Activated gamma-delta T cell treated with anti-CD3 and anti-CD28 coated beads, Interleukin-2, amount 50 U/mL, for 16 hours (primary cell): Measurements from ENCODE around the gene TTLL11.
"Not testable (repeated sequence)": the region's sequence is repeated elsewhere in the genome, so short reads cannot be mapped to it uniquely, and the experiment has no call there.

Experiments used
- DNase-seq: peaks from one replicate; pipeline ENCODE4 v3.0.0-alpha.2; 2020; ENCODE audit warnings: low read depth

Gene TTLL11

DNA sequence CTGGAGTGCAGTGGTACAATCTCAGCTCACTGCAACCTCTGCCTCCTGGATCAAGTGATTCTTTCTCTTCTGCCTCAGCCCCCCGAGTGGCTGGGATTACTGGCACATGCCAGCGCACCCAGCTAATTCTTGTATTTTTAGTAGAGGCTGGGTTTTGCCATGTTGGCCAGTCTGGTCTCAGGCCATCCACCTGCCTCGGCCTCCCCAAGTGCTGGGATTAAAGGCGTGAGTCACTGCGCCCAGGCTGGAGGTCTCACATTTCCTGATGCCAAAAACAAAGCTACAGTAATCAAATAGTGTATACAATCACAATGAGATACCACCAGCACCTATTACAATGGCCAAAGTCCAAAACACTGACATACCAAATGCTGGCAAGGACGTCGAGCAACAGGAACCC is 51.1 kb downstream of the TTLL11 start:
- DNase-seq: no peak

DNA sequence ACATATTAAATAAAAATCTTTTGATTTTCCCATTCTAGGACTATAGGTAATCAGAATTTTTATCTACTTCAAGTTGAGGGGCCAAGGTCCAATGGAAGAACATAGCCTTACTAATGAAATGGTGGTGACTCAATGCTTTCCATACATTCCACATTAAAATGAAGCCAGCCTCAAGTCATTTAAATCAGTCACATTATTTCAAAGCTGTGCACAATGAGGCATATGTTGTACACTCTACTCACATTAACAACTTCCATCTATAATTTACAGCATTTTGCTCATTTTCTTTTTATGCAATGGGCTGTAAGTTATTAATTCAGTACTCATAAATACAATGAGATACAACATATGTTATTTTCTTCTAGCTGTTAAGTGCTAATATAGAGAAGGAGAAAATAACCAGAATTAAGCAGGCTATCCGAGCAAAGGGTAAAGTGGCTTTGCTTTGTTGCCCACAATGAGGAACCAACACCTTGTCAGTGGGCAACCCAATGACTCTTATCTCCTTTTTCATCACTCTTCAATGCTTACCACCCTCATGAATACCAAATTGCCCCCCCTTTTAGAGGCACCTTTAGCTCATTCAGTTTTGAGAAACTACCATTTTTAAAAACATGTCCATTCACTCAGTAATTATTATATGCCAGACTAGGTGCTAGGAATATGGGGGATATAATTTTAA is 52.4 kb downstream of the TTLL11 start:
- no peak for DNase-seq

DNA sequence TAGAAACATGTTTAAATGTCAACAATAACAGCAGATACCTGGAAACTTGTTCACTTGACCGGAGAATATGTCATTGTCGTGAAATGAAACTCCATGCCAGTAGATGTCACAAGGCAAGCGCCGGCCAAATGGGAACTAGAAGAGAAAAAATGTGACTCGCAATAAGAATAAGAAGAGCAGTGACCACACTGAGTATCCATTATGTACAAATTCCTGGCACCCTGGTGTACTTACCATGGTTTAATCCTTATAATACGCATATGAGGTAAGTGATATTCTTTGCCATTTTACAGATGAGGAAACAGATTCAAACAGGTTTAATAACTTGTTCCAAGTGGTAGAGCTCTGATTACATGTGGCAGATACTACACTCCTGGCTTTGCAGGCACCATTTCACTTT is 53.9 kb downstream of the TTLL11 start:
- DNase-seq: no peak

DNA sequence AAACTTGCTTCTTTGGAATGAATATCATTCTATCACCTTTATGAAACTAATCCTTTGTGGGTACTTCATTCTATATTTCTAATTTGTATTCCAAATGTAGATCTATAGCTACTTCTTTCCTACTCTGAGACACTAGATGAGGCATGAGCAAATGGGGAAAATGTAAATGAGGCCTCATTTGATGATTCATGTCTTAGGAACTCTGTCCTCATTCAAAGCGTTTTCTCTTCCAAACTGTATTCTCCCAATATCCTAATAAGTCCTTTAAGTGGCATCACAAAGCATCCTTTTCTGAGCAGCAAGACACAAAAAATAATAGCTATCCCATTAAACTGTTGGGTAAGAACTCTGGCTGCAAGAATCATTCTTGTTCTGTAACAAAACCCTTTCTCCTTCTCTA is 56.1 kb downstream of the TTLL11 start:
- no peak for DNase-seq

DNA sequence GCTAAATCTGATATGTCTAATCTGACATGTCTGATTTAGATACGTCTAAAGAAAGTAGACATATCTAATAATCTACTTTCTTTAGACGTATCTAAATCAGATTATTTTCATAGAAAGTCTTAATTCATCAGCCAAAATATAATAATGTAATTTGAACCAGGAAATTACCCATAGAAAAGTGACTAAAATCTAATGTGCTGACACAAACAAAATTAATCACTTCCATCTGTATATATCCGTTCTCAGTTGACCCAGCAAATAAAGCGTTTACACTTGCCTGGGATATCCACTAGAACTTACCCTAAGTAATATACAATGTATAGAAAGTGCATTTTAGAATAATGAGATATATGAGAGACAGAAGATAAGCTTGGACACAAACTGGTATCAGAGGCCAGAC is 56.7 kb downstream of the TTLL11 start:
- DNase-seq: no peak

DNA sequence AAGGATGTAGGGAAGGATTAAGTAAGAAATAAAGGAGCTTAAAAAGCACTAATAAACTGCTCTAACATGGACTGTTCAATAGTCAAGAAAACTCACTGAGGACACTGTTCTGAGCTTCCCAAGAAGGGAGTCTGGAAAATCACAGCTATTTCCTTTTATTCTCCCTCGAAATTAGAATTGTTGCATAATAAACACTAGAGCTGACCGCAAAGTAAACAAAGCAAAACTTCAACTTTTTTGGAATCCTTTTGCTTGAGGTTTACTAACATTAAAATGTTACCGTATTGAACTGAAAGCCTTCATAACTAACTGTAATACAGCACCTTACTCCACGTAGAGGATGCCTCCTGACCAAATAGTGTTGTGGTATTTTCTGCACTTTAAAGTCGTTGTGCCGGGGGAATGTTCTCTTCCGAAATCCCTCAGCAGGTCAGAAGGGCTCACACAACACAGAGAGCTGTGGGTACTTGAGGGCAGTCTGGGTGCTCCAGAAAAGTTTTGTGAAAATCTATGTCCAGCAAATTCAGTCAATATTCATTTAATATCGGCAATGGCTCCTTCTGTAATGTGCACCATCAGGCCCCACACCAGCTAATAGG is 59.2 kb downstream of the TTLL11 start:
- no peak for DNase-seq

DNA sequence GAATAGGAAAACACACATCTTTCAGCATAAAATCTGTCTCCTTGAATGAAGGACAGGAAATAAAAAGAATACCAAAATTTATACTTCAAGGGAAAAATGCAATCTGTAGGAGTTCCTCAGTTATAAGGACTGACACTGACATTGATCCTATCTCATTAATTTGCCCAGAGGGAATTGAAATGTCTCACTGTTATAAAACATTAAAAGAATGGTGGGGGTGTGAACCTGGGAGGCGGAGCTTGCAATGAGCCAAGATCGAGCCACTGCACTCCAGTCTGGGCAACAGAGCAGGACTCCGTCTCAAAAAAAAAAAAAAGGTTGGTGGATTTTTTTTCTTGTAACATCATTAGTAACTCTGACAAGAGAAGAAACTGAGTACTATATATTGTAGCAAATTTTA is 60.8 kb downstream of the TTLL11 start:
- no peak for DNase-seq

DNA sequence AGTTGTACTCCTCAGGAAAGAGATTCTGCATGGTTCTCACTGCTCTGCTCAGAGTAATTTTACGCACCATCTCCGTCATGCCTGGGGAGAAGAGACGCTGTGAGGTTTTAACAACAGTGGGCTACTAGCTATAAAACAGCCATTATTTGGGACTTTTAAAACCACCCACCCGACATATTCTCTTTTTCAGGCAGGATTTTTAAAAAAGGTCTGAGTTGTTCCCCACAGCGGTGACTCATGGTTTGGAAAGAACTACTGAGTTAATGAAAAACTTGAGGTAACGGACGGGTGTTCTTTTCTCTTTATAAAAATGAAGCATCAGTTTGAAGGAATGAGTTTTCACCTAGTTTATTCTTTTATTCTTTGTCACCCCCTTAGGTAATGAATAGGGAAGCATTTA is 61.3 kb downstream of the TTLL11 start:
- no peak for DNase-seq

DNA sequence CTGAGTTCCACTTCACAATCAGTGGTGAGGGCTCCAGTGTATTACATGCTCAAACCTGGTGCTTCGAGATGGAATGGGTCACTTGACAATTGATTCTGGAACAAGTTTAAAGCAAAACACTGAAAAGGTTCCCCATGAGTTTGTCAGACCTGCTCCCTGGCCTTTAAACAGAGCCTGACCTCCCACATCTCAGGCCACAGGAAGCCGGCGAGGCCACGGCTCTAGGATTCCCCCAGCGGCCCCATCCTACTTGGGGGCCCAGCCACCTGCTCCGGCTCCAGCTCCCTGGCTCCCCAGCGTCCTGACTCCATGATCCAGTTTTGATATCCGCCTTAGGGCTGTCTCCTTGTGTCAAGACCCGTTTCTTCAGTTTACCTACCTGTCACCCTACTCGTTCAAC is 62.0 kb downstream of the TTLL11 start:
- DNase-seq: no peak

DNA sequence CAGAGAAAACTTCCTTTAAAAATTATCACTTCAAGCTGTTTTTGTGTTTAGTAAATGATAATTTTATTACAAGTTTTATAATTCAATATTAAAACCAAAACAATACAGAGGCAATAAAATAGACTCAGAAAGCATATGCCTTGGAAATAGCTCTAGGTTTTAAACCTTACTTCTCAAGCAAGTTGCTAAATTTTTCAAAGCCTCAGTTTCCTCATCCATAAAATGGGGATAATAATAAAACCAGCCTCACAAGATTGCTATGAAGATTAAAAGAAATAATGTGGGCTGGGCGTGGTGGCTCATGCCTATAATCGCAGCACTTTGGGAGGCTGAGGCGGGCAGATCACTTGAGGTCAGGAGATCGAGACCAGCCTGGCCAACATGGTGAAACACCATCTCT is 62.8 kb downstream of the TTLL11 start:
- DNase-seq: no peak

DNA sequence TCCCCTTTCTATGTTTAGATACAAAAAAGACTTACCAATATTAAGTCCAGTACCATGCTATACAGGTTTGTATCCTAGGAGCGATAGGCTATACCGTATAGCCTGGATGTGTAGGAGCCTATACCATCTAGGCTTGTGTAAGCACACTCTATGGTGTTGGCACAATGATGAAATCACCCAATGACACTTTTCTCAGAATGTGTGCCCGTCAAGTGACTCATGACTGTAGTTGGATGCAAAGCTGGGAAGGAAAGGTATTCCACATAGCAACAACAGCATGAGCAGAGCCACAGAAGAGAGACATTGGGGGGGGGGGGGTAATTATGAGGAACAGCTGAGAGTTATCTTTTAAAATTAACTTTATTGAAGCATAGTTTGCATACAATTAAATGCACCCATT is 63.2 kb downstream of the TTLL11 start:
- DNase-seq: no peak

DNA sequence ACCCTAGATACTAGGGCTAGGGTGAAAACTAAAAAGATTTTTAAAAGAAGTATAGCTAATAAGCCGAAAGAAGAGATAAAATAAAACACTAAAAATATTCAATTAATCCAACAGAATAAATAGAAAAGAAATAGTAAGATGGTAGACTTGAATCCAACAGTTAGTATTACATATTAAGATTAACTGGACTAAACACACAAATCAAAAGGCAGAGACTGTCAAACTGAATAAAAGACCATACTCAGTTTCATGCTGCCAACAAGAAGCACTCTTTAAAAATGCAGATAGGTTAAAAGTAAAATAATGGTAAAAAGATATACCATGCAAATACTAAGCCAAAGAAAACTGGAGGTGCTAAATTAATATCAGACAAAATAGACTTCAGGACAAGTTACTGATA is 65.0 kb downstream of the TTLL11 start:
- no peak for DNase-seq

DNA sequence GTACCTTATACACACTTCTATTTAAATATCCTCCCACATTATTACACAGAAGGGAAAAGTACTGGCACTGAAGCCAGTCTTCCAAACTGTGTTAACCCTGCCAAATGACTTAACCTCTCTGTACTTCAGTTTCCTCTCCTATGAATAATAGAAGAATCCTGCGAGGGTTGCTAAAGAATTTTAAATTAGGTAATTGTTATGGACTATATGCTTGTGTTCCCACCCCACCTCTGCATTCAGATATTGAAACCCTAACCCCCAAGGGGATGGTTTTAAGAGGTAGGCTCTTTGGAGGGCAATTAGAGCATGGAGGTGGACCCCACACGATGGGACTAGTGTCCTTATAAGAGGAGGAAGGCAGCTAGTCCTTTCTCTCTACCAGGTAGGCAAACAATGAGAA is 72.7 kb downstream of the TTLL11 start:
- no peak for DNase-seq

DNA sequence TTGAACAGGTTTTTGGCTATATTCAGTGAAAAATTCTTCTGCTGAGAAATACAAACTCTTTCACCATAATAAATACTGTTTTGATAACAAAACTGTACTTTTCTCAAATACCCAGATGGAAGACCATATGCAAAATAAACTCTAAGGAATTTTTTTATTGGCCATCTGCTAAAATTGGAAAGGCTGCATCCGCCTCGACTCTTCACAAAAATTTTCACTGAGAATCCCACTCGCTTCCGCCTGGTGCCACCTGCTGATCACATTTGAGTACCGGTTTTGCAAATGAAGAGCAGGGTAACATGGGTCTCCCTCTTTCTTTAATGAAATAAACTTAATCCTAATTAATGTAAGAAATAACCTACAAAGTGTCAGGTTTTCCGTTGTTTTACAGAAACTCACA is 76.4 kb downstream of the TTLL11 start:
- no peak for DNase-seq

DNA sequence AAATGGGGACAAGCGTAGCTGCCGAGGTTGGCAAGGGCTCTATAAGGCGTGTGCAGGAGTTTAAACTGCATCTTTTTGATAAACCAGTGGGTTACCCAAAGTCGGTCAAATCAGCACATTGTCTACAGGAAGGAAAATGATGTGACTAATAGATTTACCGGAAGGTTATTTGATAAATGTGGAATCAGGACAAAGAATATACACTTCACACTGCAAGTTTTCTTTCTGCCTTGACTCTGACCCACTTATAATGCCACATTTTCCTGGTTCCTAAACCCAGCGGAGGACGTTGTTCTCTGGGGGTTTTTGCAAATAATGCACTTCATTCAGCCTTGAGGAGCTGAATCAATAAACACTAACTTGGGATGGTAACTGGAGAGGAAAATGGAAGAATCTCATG is 76.8 kb downstream of the TTLL11 start:
- no peak for DNase-seq

DNA sequence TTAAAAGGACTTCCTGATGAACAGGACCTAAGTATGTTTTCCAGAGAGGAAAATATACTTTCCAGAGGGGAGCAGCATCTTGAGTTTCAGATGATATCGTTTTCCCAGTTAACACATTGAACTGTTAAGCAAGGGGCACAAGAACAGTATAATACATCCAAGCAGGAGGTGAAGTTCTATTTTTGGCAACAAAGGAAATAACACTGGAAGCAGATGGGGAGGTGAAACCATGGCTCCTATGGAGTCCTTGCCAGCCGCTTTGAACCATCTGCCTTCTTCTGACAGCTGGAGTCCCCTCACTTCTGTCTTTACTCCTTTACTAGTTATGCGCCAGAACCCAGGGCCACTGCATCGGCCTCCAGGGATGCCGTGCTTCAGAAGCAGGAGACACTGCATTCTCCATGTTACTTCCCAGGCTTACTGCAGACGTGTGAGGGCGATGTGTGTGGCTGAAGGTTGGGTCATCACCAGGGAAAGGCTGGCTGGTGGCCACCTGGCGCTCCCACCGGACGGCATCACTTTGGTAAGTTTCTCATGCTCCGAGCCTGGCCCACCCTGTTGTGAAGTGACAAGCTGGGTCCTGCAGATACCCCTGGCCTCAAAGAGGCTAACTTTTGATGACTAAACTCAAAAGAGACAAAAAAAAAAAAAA is 77.8 kb downstream of the TTLL11 start:
- DNase-seq: no peak

DNA sequence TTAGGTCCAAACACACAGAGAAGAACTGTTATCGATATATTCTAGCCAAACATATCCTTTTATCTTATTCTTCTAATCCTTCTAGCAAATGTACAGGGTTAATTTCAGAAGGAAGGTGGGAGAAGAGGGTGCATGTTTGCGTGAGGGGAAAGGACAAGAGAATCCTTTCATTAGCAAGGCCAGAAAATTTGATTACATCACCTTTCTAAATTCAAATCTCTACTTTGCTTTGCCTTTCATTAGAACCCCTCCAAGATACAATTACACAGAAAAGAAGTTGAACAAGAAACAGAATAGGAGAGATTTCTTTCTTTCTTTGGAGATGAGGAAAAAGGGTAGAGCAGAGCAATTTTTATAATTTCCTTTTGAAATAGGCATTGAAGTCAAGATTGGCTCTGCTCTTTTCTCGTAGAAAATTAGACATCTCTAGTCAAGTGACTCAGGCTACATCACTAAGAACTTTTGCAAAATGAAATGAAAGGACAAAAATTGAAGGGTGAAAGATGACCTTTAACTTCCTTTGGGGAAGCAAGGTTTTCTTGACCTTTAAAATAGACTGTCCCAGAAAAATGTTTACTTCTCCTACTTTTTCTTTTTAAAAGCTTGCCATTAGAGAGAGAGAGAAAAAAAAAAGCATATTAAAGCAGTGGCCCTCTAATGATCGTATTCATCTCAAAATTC is 81.2 kb downstream of the TTLL11 start:
- no peak for DNase-seq

DNA sequence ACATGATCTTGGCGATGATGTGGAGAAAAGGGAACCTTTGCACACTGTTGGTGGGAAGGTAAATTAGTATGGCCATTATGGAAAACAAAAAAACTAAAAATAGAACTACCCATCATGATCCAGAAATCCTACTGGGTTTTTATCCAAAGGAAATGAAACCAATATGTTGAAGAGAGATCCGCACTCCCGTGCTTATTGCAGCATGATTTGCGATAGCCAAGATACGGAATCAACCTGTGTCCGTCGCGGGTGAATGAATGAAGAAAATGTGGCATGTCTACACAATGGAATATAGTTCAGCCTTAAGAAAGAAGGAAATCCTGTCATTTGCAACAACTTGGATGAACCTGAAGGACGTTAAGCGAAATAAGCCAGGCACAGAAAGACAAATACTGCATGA is 84.5 kb downstream of the TTLL11 start:
- no peak for DNase-seq

DNA sequence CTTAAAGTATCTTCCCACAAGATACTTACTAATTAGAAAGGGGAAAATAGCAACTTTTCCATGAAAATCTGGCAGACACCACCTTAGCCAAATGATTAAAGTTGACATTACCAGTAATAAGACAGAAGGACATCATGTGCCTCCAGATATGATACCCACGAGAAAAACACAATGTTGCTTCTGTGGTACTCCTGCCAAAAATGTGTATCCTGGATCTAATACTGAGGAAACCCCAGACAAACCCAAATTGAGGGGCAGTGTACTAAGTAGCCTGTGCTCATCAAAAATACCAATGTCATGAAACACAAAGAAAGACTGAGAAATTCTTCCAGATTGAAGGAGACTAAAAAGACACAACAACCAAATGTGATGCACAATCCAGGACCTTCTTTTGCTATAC is 85.3 kb downstream of the TTLL11 start:
- DNase-seq: no peak

DNA sequence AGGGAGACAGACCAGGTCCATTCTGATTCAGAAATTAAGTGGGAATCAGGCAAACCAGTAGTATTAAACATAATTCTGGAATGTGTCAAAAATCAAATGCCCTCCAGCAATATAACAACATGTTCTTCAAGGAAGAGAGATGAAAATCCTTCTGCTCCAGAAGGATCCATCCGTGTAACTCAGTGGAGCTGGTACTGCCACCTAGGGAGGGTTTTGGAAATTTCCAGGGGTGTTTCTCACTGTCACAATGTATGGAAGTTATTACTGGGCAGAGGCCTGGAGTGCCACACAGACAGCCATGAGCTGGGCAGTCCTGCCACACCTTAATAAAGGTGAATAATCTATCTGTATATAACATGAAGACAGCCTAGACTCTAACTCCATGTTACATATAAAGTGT is 87.5 kb downstream of the TTLL11 start:
- no peak for DNase-seq

DNA sequence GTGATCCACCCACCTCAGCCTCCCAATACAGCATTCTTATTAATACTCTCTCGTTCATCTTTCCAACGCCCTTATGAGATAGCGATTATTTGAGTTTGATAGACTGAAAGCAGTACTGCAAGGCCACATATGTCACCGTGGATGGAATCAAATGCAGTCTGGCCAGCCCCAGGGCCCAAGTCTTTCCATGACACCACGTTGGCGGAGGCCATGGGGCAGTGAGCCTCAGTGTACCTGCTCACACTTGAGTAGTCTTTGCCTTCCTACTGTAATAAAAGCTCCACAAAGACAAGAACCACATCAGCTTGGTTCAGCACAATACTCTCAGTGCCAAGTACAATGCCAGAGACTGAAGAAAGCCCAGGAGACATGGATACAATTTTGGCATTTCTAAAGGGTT is 88.5 kb downstream of the TTLL11 start:
- no peak for DNase-seq

DNA sequence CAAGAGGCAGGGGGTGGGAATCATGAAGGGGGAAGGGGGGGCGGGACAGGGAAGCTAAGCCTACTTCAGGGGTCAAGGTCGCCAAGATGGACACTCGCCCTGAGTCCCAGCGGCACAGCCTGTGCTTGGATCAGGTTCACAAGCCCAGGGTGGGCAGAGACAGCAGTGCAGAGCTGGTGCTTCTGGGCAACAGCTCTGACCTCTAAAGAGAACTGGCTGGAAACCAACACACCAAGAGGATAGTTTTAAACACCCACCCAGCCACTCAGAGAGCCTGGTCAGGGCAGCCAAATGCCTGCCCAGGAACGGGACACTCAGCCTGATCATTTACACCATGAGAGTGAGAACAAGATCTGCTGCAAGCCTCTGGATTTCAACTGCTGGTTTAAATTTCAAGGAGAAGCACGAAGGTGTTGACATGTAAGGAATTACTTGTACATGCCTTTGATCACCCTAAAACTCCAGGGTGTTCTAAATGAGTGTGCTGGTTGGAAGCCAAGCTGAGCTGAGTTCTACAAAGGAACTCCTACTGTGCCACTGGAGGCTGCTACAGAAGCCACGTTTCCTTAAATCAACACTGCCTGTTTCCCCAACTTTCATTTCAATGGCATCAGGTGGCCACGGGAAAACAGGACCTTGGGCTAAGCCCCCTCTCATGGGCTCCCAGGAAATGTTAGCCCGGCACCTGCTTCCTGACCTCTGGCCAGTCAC is 91.5 kb downstream of the TTLL11 start:
- DNase-seq: no peak

DNA sequence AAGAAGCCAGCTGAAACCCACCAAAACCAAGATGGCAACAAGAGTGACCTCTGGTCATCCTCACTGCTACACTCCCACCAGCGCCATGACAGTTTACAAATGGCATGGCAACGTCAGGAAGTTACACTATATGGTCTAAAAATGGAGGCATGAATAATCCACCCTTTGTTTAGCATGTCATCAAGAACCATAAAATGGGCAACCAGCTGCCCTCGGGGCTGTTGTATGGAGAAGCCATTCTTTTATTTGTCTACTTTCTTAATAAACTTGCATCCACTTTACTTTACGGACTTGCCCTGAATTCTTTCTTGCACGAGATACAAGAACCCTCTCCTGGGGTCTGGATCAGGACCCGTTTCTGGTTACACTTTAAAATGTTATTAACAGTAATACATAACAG is 92.6 kb downstream of the TTLL11 start:
- DNase-seq: not testable (repeated sequence)
